Upper lobe of left lung (tissue), 6 donors: Measurements from ENCODE around the gene ACSBG1. TPM values are rescaled to one million over a fixed set of nuclear protein-coding genes. Genes with fewer than 3 reads are reported as not detected.
A peak's percentile ranks its signal among the peaks of the same experiment; 100 is the strongest.

ENCODE experiments used
- ATAC-seq, 2 donors: fragments of 200-7000 bp; cut with Tn5 transposase; one replicate each; pipeline ENCODE4 v1.9.1; 2022; ENCODE audit warnings: mild to moderate bottlenecking in 2 of 2, moderate library complexity in 2 of 2; ENCODE audit not compliant: low FRiP score in 2 of 2
- DNase-seq, 2 donors: peaks; one replicate each; pipeline ENCODE4 v3.0.0-alpha.2; 2019 to 2020
- H3K27ac ChIP-seq, 4 donors: fragments of 200-600 bp; sonication (generic); one replicate each; pipeline ENCODE4 v1.5.1; 2016 to 2019
- H3K27me3 ChIP-seq, 4 donors: fragments of 200-600 bp; sonication (generic); one replicate each; pipeline ENCODE4 v1.5.1; 2017 to 2019
- H3K36me3 ChIP-seq, 4 donors: fragments of 200-600 bp; sonication (generic); one replicate each; pipeline ENCODE4 v1.5.1; 2016 to 2019
- H3K4me1 ChIP-seq, 4 donors: fragments of 200-600 bp; sonication (generic); one replicate each; pipeline ENCODE4 v1.5.1; 2018 to 2019
- H3K4me3 ChIP-seq, 4 donors: fragments of 200-600 bp; sonication (generic); one replicate each; pipeline ENCODE4 v1.5.1; 2017 to 2019; ENCODE audit warnings: mild to moderate bottlenecking in 2 of 4, moderate library complexity in 1 of 4
- H3K9me3 ChIP-seq, 4 donors: fragments of 200-600 bp; sonication (generic); one replicate each; pipeline ENCODE4 v1.5.1; 2018 to 2019
- EP300 ChIP-seq, 4 donors: sonication (generic); formaldehyde crosslinking; IDR thresholded peaks; one replicate each; pipeline ENCODE4 v1.5.1; 2017; ENCODE audit warnings: antibody characterized with exemption in 4 of 4, control low read depth in 2 of 4
- POLR2A ChIP-seq, 4 donors: fragments of 450-650 bp; IDR thresholded peaks; one replicate each; pipeline ENCODE4 v1.5.1; 2016 to 2017; ENCODE audit warnings: antibody characterized with exemption in 4 of 4, mild to moderate bottlenecking in 2 of 4
- POLR2AphosphoS5 ChIP-seq, 2 donors: sonication (generic); formaldehyde crosslinking; IDR thresholded peaks; one replicate each; pipeline ENCODE4 v1.5.1; 2017; ENCODE audit warnings: antibody characterized with exemption in 2 of 2
- WGBS, 2 donors: methylation state at CpG; one replicate each; pipeline ENCODE4 v1.1.5; 2017 to 2018; 5-methylcytosine and 5-hydroxymethylcytosine counted together
- total RNA-seq, 6 donors: library from RNA; depleted of rRNA in 4 of 6; stranded (reverse); fragments of >200 nt in 4 of 6; gene quantifications; one replicate each; pipeline versions ENCODE4 v1.1.0 to v1.2.1, GENCODE V29; 2016 to 2021
- TF ChIP-seq, protein P1 (sequence below), 6 experiments: fragments of 450-650 bp in 4 of 6; fragments of 200-600 bp in 2 of 6; sonication (generic) in 2 of 6; IDR thresholded peaks; one replicate each; pipeline ENCODE4 v1.5.1; 2016 to 2019; ENCODE audit warnings: antibody characterized with exemption in 6 of 6
- donor health status: DM: no; HTN: no; CAD: no; lungs with moderate emphysema.
- donor health status: DM: no; HTN: yes; CAD: no; lungs with severe emphysema.

ACSBG1 gene
- total RNA-seq, 6 donors from 2014 or later: 0.22 to 7.3 (median 2.3) TPM; not detected in 1

DNA sequence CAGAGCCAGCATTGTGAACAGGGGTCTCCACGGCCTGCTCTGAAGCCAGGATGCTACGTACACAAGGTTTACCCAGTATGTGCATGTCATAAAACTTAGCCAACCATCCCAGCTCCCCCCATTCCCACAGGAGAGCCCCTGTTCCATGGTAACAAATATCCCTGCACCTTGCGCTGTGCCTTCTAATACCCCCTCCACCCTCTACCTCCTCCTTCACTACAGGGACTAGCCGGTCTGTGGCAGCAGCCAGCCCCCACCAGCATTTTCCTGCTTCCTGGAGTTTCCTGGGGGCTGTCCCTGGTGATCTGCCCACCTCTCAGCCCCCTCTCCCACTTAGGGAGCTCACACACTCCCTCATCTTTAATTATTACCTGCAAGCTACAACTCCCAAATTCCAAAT is 20.4 kb downstream of the ACSBG1 start:
- no peaks in the 10 kb centered on the region for H3K36me3 ChIP-seq
- WGBS, 2 donors: 78 to 89% methylated on average over 4 of the region's 4 CpGs
- no peaks in the 10 kb centered on the region for H3K27me3 ChIP-seq
- H3K4me3 ChIP-seq: no peak overlapping the region
- no peak overlapping the region for H3K27ac ChIP-seq
- TF ChIP-seq POLR2AphosphoS5 (IDR thresholded peaks at IDR 0.05): no peak
- TF ChIP-seq EP300 (IDR thresholded peaks at IDR 0.05): no peak
- TF ChIP-seq, protein P1, sequence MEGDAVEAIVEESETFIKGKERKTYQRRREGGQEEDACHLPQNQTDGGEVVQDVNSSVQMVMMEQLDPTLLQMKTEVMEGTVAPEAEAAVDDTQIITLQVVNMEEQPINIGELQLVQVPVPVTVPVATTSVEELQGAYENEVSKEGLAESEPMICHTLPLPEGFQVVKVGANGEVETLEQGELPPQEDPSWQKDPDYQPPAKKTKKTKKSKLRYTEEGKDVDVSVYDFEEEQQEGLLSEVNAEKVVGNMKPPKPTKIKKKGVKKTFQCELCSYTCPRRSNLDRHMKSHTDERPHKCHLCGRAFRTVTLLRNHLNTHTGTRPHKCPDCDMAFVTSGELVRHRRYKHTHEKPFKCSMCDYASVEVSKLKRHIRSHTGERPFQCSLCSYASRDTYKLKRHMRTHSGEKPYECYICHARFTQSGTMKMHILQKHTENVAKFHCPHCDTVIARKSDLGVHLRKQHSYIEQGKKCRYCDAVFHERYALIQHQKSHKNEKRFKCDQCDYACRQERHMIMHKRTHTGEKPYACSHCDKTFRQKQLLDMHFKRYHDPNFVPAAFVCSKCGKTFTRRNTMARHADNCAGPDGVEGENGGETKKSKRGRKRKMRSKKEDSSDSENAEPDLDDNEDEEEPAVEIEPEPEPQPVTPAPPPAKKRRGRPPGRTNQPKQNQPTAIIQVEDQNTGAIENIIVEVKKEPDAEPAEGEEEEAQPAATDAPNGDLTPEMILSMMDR (IDR thresholded peaks at IDR 0.05): no peak
- TF ChIP-seq POLR2A (IDR thresholded peaks at IDR 0.05): no peak
- no peaks in the 10 kb centered on the region for H3K9me3 ChIP-seq
- DNase-seq: no peak
- peaks cover 3 to 7% (median 4%) of the 10 kb centered on the region in 4 donors for H3K4me1 ChIP-seq
- ATAC-seq: no peak

DNA sequence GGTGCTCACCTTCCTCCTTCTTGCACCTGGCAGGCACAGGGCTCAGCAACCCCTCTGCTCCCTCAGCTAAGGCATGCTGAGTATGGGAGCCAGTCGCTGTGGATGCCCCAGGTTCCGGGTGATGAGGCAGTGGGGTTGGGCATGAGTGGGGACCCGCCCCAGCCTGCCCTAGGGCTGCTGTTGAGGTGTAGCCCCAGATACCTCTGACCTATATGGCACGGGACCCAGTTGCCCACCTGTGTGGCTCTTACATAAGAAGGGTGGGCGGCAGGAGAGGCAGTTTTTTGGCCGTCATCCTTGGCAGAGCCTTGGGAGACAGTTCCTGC is 21.0 kb downstream of the ACSBG1 start:
- H3K9me3 ChIP-seq: no peaks in the 10 kb centered on the region
- ATAC-seq (no peak), DNase-seq (no peak)
- no peak overlapping the region for H3K4me3 ChIP-seq
- peaks cover 3 to 7% (median 4%) of the 10 kb centered on the region in 4 donors for H3K4me1 ChIP-seq
- H3K36me3 ChIP-seq: no peaks in the 10 kb centered on the region
- H3K27ac ChIP-seq: no peak overlapping the region
- 89 to 90% methylated on average over 4 to 5 of the region's 6 CpGs for WGBS, 2 donors
- no peaks in the 10 kb centered on the region for H3K27me3 ChIP-seq
- no peak for TF ChIP-seq POLR2AphosphoS5 (IDR thresholded peaks at IDR 0.05)
- TF ChIP-seq EP300 (IDR thresholded peaks at IDR 0.05): no peak
- no peak for TF ChIP-seq POLR2A (IDR thresholded peaks at IDR 0.05)
- TF ChIP-seq, protein P1 (IDR thresholded peaks at IDR 0.05): no peak

DNA sequence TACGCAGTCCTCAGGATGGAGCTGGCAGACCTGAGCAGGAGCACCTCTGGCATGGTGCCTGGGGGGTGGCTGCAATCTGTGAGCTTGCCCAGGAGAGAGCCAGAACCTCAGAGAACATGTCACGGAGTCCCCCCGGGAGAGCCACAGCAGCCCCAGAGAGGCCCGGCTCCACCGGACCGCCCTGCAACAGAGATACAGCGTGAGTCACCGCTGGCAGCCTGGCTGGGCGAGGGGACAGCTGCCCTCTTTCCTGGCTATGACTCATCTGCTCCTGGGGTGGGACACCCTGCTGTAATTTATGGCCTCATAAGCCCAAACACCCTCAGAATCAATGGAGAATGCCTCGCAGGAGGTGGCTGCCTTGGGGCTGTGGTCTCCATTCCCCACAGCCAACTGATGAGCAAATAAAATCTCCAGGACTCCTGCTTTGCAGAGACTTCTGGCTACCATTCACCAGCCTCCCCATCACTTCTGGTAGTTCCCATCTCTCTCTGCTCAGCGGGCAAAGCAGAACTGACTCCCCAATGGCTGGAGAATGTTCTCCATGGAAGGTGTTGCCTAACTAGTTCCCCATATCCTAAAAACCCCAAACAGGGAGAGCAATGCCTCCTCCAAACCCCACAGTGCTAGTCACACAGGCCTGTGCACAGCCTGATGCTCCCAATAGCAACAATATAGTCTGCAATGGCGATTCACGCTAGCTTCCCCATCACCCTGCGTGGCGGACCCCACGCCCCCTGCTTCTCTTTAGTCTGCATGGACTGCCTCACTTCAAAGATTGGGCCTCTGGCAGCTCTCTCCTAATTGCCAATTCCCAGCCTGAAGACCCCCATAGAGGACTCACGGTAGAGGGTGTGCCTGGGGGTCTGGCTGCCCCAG is 21.6 kb downstream of the ACSBG1 start:
- TF ChIP-seq EP300 (IDR thresholded peaks at IDR 0.05) (no peak), POLR2A (IDR thresholded peaks at IDR 0.05) (no peak), POLR2AphosphoS5 (IDR thresholded peaks at IDR 0.05) (no peak)
- TF ChIP-seq, protein P1 (IDR thresholded peaks at IDR 0.05): no peak
- H3K4me1 ChIP-seq: peaks cover 3 to 7% (median 4%) of the 10 kb centered on the region in 4 donors
- no peaks in the 10 kb centered on the region for H3K36me3 ChIP-seq
- H3K27me3 ChIP-seq: no peaks in the 10 kb centered on the region
- no peak overlapping the region for H3K27ac ChIP-seq
- peak in 1 of 2 donors; percentile 59 for ATAC-seq
- no peak overlapping the region for H3K4me3 ChIP-seq
- peak in 1 of 2 donors; percentile 65 for DNase-seq
- no peaks in the 10 kb centered on the region for H3K9me3 ChIP-seq
- 85 to 90% methylated on average over 7 to 17 of the region's 17 CpGs for WGBS, 2 donors

DNA sequence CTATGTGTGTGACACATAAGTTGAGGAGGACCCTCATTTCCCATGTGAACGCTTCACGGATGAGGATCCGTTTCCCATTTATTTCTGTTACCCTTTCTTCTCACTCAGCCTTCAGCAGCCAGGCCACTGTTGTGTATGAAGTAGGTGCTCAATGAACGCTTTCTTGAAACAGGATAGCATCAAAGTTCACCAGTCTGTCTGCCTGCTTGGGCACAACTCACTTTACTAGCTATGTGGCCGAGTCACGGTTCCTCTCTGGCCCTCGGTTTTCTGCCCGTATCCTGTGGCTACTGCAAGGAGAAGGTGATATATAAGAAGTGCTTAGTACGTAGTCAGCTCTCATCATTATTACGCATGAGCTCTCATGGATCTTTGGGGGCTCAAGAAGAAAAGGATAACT is 22.4 kb downstream of the ACSBG1 start:
- no peak for DNase-seq
- Histone ChIP-seq H3K4me3 (no peak overlapping the region), H3K4me1 (peaks cover 3 to 7% (median 4%) of the 10 kb centered on the region in 4 donors), H3K27ac (no peak overlapping the region), H3K27me3 (no peaks in the 10 kb centered on the region), H3K9me3 (no peaks in the 10 kb centered on the region), H3K36me3 (no peaks in the 10 kb centered on the region)
- ATAC-seq: no peak
- TF ChIP-seq EP300 (IDR thresholded peaks at IDR 0.05) (no peak), POLR2A (IDR thresholded peaks at IDR 0.05) (no peak), POLR2AphosphoS5 (IDR thresholded peaks at IDR 0.05) (no peak)
- TF ChIP-seq, protein P1 (IDR thresholded peaks at IDR 0.05): no peak
- 86 to 91% methylated on average over 10 of the region's 10 CpGs for WGBS, 2 donors
